Nephron progenitor cell (in vitro differentiated cells): ENCODE results near the gene UBAC2.

Experiments
- DNase-seq: peaks from one replicate; pipeline ENCODE4 v3.0.0; 2021
- H3K27ac Mint-ChIP-seq: 2 replicates; pipeline ENCODE4 v1.8.0; 2021; ENCODE audit warnings: mild to moderate bottlenecking, moderate library complexity, mixed read lengths
- H3K27me3 Mint-ChIP-seq: 2 replicates; pipeline ENCODE4 v1.8.0; 2021; ENCODE audit warnings: mild to moderate bottlenecking, low read depth, mixed read lengths; ENCODE audit not compliant: poor library complexity
- H3K36me3 Mint-ChIP-seq: 2 replicates; pipeline ENCODE4 v1.8.0; 2021; ENCODE audit warnings: low read depth, mixed read lengths
- H3K4me1 Mint-ChIP-seq: 2 replicates; pipeline ENCODE4 v1.8.0; 2021; ENCODE audit warnings: mixed read lengths
- H3K4me3 Mint-ChIP-seq: 2 replicates; pipeline ENCODE4 v1.8.0; 2021; ENCODE audit warnings: mild to moderate bottlenecking, moderate library complexity, mixed read lengths
- H3K9me3 Mint-ChIP-seq: 2 replicates; pipeline ENCODE4 v1.8.0; 2021; ENCODE audit warnings: mild to moderate bottlenecking, moderate library complexity, mixed read lengths
- CTCF ChIP-seq: fragments of 200-600 bp; sonication (generic); IDR thresholded peaks from 2 replicates; pipeline ENCODE4 v1.5.0; 2021; ENCODE audit warnings: antibody characterized with exemption

Gene UBAC2

GRCh38 chr13:99304541-99304940, 103.9 kb downstream of the UBAC2 start:
- TF ChIP-seq CTCF: no peak
- DNase-seq: no peak
- H3K27me3 Mint-ChIP-seq: no peaks in the 10 kb centered on the region
- H3K36me3 Mint-ChIP-seq: peaks cover 13% of the 10 kb centered on the region
- H3K4me3 Mint-ChIP-seq: no peak overlapping the region
- peak overlapping the region; percentile 52 for H3K27ac Mint-ChIP-seq
- no peaks in the 10 kb centered on the region for H3K9me3 Mint-ChIP-seq
- peaks cover 38% of the 10 kb centered on the region for H3K4me1 Mint-ChIP-seq

- Mint-ChIP-seq H3K27ac (peak overlapping the region; percentile 76), H3K4me3 (no peak overlapping the region), H3K27me3 (no peaks in the 10 kb centered on the region), H3K36me3 (peaks cover 13% of the 10 kb centered on the region), H3K4me1 (peaks cover 38% of the 10 kb centered on the region), H3K9me3 (no peaks in the 10 kb centered on the region)
- no peak for TF ChIP-seq CTCF
- DNase-seq: no peak
Observed at GRCh38 chr13:99305158-99305557, 104.5 kb downstream of the UBAC2 start.

GRCh38 chr13:99305566-99305965, 104.9 kb downstream of the UBAC2 start:
- no peak overlapping the region for H3K4me3 Mint-ChIP-seq
- no peak for DNase-seq
- peaks cover 13% of the 10 kb centered on the region for H3K36me3 Mint-ChIP-seq
- no peaks in the 10 kb centered on the region for H3K27me3 Mint-ChIP-seq
- no peak overlapping the region for H3K27ac Mint-ChIP-seq
- TF ChIP-seq CTCF: no peak
- no peaks in the 10 kb centered on the region for H3K9me3 Mint-ChIP-seq
- H3K4me1 Mint-ChIP-seq: peaks cover 38% of the 10 kb centered on the region

- Mint-ChIP-seq H3K4me3 (peak within 1 kb of the TSS; percentile 62), H3K4me1 (peaks cover 52% of the 10 kb centered on the region), H3K36me3 (peaks cover 13% of the 10 kb centered on the region), H3K9me3 (no peaks in the 10 kb centered on the region), H3K27me3 (no peaks in the 10 kb centered on the region), H3K27ac (peak within 1 kb of the TSS; percentile 91)
- DNase-seq: no peak
- TF ChIP-seq CTCF: no peak
Observed at GRCh38 chr13:99307247-99307646, 106.6 kb downstream of the UBAC2 start, which contains the start of gene GPR183. GPR183 (minus strand) TSS chr13:99307399; CDS start chr13:99296145, 11,254 bp downstream.

GRCh38 chr13:99307648-99308339, 107.1 kb downstream of the UBAC2 start:
- Mint-ChIP-seq H3K27me3 (no peaks in the 10 kb centered on the region), H3K4me1 (peaks cover 57% of the 10 kb centered on the region), H3K27ac (peak overlapping the region; percentile 91), H3K9me3 (peaks cover 3% of the 10 kb centered on the region), H3K36me3 (peaks cover 18% of the 10 kb centered on the region), H3K4me3 (peak overlapping the region; percentile 62)
- no peak for TF ChIP-seq CTCF
- no peak for DNase-seq
